GM18868 (cell line): ENCODE data around the gene HOMER3.

Experiments
- ATAC-seq: cut with Tn5 transposase; IDR thresholded peaks from one replicate; pipeline ENCODE4 v1.9.1; 2021; ENCODE audit warnings: mild to moderate bottlenecking, moderate library complexity; ENCODE audit not compliant: unreplicated experiment

The HOMER3 gene

DNA sequence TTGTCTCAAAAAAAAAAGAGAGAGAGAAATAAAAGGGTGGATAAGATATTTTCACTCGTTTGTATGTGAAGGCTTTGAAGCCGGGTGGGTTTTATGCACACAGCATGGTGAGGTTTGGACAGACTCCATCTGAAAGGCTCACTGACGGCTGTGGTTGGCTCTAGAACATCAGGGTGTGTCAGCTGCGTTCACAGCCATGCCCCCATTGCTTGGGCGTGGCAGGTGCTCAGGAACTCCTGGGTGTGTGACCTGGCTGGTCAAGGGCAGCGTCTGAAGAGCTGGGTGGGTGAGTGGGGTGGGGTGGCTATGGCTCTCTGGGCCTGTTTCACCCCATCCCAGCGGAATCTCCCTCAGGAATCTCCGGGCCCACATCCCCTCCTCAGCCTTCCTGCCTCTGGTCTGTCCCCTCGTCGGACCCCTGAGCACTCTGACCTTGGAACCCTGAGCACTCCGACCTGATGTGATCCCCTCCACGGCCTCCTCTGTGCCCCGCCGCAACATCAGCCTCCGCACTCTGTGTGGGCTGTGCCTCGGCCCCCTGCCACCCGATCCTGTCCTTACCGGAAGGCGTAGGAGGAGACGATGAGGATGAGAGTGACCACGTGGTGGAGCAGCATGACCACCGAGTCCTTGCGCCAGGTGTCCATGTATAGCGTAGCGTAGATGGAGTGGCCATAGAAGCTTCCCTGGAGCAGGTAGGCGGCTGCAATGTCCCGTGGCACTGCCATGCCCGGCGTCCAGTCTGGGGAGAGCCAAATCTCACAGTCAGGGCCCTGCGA, 57.3 kb downstream of the HOMER3 start:
- no peak for ATAC-seq

DNA sequence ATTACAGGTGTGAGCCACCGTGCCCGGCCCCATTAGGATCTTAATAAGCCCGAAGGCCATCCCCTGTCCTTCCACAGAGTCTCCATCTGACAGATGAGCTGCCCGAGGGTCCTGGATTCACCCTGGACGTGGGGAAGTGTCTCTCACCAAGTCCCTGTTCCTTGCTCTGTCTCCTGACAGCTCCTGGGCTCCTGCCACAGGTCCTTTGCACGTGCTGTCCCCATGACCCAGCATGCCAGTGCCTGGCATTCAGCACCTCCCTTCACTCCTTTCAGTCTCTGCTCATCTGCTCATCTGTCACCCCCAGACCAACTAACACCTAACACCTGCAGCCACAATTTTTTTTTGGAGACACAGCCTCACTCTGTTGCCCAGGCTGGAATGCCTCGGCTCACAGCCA, 59.5 kb downstream of the HOMER3 start:
- no peak for ATAC-seq

- ATAC-seq = no peak
Observed at GRCh38 chr19:18879579-18880373, 61.2 kb downstream of the HOMER3 start.
